Neural progenitor cell (in vitro differentiated cells): ENCODE measurements around the gene CABP7. TPM values are rescaled to one million over a fixed set of nuclear protein-coding genes. Genes with fewer than 3 reads are reported as not detected.

Experiments used
- DNase-seq: peaks from one replicate; pipeline ENCODE4 v3.0.0-alpha.2; 2016; ENCODE audit warnings: low spot score
- H2AFZ ChIP-seq: fragments of 200-600 bp; sonication (generic); replicated peaks from 2 replicates; pipeline ENCODE4 v1.6.1; 2016; ENCODE audit warnings: antibody characterized with exemption
- H3F3A ChIP-seq: fragments of 200-600 bp; sonication (generic); 2 replicates; pipeline ENCODE4 v1.6.1; 2016; ENCODE audit warnings: antibody characterized with exemption, low read depth
- H3K27ac ChIP-seq: fragments of 200-600 bp; sonication (generic); 2 replicates; pipeline ENCODE4 v1.5.1; 2016; ENCODE audit warnings: mild to moderate bottlenecking
- H3K27me3 ChIP-seq: fragments of 200-600 bp; sonication (generic); 2 replicates; pipeline ENCODE4 v1.6.1; 2016; ENCODE audit warnings: mild to moderate bottlenecking, moderate library complexity
- H3K36me3 ChIP-seq: fragments of 200-600 bp; sonication (generic); 2 replicates; pipeline ENCODE4 v1.5.1; 2016
- H3K4me1 ChIP-seq: fragments of 200-600 bp; sonication (generic); 2 replicates; pipeline ENCODE4 v1.6.1; 2016; ENCODE audit warnings: mixed run types
- H3K4me2 ChIP-seq: fragments of 200-600 bp; sonication (generic); 2 replicates; pipeline ENCODE4 v1.6.1; 2016
- H3K4me3 ChIP-seq: fragments of 200-600 bp; sonication (generic); 2 replicates; pipeline ENCODE4 v1.5.1; 2016
- H3K79me2 ChIP-seq: fragments of 200-600 bp; sonication (generic); 2 replicates; pipeline ENCODE4 v1.6.1; 2016; ENCODE audit warnings: low read depth
- H3K9ac ChIP-seq: fragments of 200-600 bp; sonication (generic); 2 replicates; pipeline ENCODE4 v1.6.1; 2016
- H3K9me3 ChIP-seq: fragments of 200-600 bp; sonication (generic); 2 replicates; pipeline ENCODE4 v1.5.1; 2016; ENCODE audit warnings: low read depth
- H4K20me1 ChIP-seq: fragments of 200-600 bp; sonication (generic); 2 replicates; pipeline ENCODE4 v1.6.1; 2016; ENCODE audit warnings: low read depth
- H3K27ac Mint-ChIP-seq: 3 replicates; pipeline ENCODE4 v1.8.0; 2021; ENCODE audit warnings: mixed read lengths
- H3K27me3 Mint-ChIP-seq: 2 replicates; pipeline ENCODE4 v1.8.0; 2022; ENCODE audit warnings: low read depth, mild to moderate bottlenecking, inconsistent platforms, moderate library complexity, mixed read lengths; ENCODE audit not compliant: insufficient read depth
- H3K36me3 Mint-ChIP-seq: 3 replicates; pipeline ENCODE4 v1.8.0; 2021; ENCODE audit warnings: mixed read lengths
- H3K4me1 Mint-ChIP-seq: 3 replicates; pipeline ENCODE4 v1.8.0; 2021; ENCODE audit warnings: mixed read lengths
- H3K4me3 Mint-ChIP-seq: 3 replicates; pipeline ENCODE4 v1.8.0; 2021; ENCODE audit warnings: mild to moderate bottlenecking, moderate library complexity, mixed read lengths
- H3K9me3 Mint-ChIP-seq: 3 replicates; pipeline ENCODE4 v1.8.0; 2020; ENCODE audit warnings: mixed read lengths
- CTCF ChIP-seq: fragments of 200-600 bp; sonication (generic); IDR thresholded peaks from 2 replicates; pipeline ENCODE4 v1.5.1; 2017; ENCODE audit warnings: antibody characterized with exemption, mild to moderate bottlenecking
- EZH2 ChIP-seq: fragments of 200-600 bp; sonication (generic); IDR thresholded peaks from 2 replicates; pipeline ENCODE4 v1.6.1; 2017; ENCODE audit warnings: antibody characterized with exemption, mild to moderate bottlenecking, moderate library complexity
- EZH2phosphoT487 ChIP-seq: fragments of 200-600 bp; sonication (generic); IDR thresholded peaks from 2 replicates; pipeline ENCODE4 v1.6.1; 2017; ENCODE audit warnings: antibody characterized with exemption
- total RNA-seq: library from RNA; depleted of rRNA; stranded (reverse); fragments of >200 nt; gene quantifications from 2 replicates; pipeline ENCODE4 v1.2.3, GENCODE V29; 2015; ENCODE audit warnings: low replicate concordance

The CABP7 gene
- total RNA-seq, 1 donor from 2014 or later = not detected

- no peak overlapping the region for H3K4me2 ChIP-seq
- Mint-ChIP-seq H3K36me3 (peaks cover 8% of the 10 kb centered on the region), H3K9me3 (no peaks in the 10 kb centered on the region), H3K27ac (no peak overlapping the region), H3K27me3 (peaks cover 5% of the 10 kb centered on the region), H3K4me3 (no peak overlapping the region), H3K4me1 (peaks cover 28% of the 10 kb centered on the region)
- no peak overlapping the region for H3K9ac ChIP-seq
- peaks cover 31% of the 10 kb centered on the region for H3K4me1 ChIP-seq
- H4K20me1 ChIP-seq = peaks cover 24% of the 10 kb centered on the region
- no peak overlapping the region for H3K4me3 ChIP-seq
- DNase-seq = no peak
- peaks cover 16% of the 10 kb centered on the region for H3K27me3 ChIP-seq
- TF ChIP-seq EZH2 = no peak
- TF ChIP-seq CTCF = no peak
- TF ChIP-seq EZH2phosphoT487 = no peak
- H3F3A ChIP-seq = peaks cover 31% of the 10 kb centered on the region
- H2AFZ ChIP-seq = no peak overlapping the region
- H3K79me2 ChIP-seq = no peaks in the 10 kb centered on the region
- no peaks in the 10 kb centered on the region for H3K9me3 ChIP-seq
- no peak overlapping the region for H3K27ac ChIP-seq
- no peaks in the 10 kb centered on the region for H3K36me3 ChIP-seq
Observed at GRCh38 chr22:29697853-29698598, 21.8 kb upstream of the CABP7 start.

GRCh38 chr22:29700206-29700899, 19.4 kb upstream of the CABP7 start:
- peaks cover 6% of the 10 kb centered on the region for H3K27me3 Mint-ChIP-seq
- H3K27ac ChIP-seq = no peak overlapping the region
- DNase-seq = no peak
- no peak overlapping the region for H2AFZ ChIP-seq
- H3K27ac Mint-ChIP-seq = peak overlapping the region; percentile 10
- H3K9me3 Mint-ChIP-seq = no peaks in the 10 kb centered on the region
- peaks cover 52% of the 10 kb centered on the region for H3K4me1 ChIP-seq
- no peak overlapping the region for H3K4me3 Mint-ChIP-seq
- H3K36me3 ChIP-seq = no peaks in the 10 kb centered on the region
- no peaks in the 10 kb centered on the region for H3K79me2 ChIP-seq
- peaks cover 45% of the 10 kb centered on the region for H3K4me1 Mint-ChIP-seq
- TF ChIP-seq EZH2phosphoT487 = no peak
- TF ChIP-seq CTCF = no peak
- TF ChIP-seq EZH2 = no peak
- no peak overlapping the region for H3K9ac ChIP-seq
- no peaks in the 10 kb centered on the region for H3K9me3 ChIP-seq
- H3K4me3 ChIP-seq = no peak overlapping the region
- peaks cover 2% of the 10 kb centered on the region for H3K36me3 Mint-ChIP-seq
- peaks cover 33% of the 10 kb centered on the region for H4K20me1 ChIP-seq
- H3F3A ChIP-seq = peaks cover 39% of the 10 kb centered on the region
- peaks cover 25% of the 10 kb centered on the region for H3K27me3 ChIP-seq
- H3K4me2 ChIP-seq = no peak overlapping the region

- no peaks in the 10 kb centered on the region for H3K36me3 ChIP-seq
- H3K9me3 Mint-ChIP-seq = no peaks in the 10 kb centered on the region
- H3K36me3 Mint-ChIP-seq = no peaks in the 10 kb centered on the region
- TF ChIP-seq CTCF (no peak), EZH2phosphoT487 (no peak), EZH2 (no peak)
- H3F3A ChIP-seq = peaks cover 39% of the 10 kb centered on the region
- peaks cover 47% of the 10 kb centered on the region for H3K4me1 Mint-ChIP-seq
- H3K4me2 ChIP-seq = peak overlapping the region; percentile 74
- no peaks in the 10 kb centered on the region for H3K79me2 ChIP-seq
- H3K27ac ChIP-seq = no peak overlapping the region
- peaks cover 33% of the 10 kb centered on the region for H4K20me1 ChIP-seq
- peaks cover 52% of the 10 kb centered on the region for H3K4me1 ChIP-seq
- H3K4me3 Mint-ChIP-seq = no peak overlapping the region
- peaks cover 25% of the 10 kb centered on the region for H3K27me3 ChIP-seq
- H2AFZ ChIP-seq = no peak overlapping the region
- no peak overlapping the region for H3K9ac ChIP-seq
- H3K9me3 ChIP-seq = no peaks in the 10 kb centered on the region
- peaks cover 8% of the 10 kb centered on the region for H3K27me3 Mint-ChIP-seq
- DNase-seq = no peak
- H3K4me3 ChIP-seq = no peak overlapping the region
- no peak overlapping the region for H3K27ac Mint-ChIP-seq
Observed at GRCh38 chr22:29700900-29701154, 19.0 kb upstream of the CABP7 start.
